ENCODE results near the gene ZNF587B. TPM values are rescaled to one million over a fixed set of nuclear protein-coding genes. Genes with fewer than 3 reads are reported as not detected.
"Not testable (repeated sequence)": the region's sequence is repeated elsewhere in the genome, so short reads cannot be mapped to it uniquely, and the experiment has no call there.

ZNF587B gene
- total and polyA plus RNA-seq, 2 donors: 3.8 to 29.1 TPM

DNA sequence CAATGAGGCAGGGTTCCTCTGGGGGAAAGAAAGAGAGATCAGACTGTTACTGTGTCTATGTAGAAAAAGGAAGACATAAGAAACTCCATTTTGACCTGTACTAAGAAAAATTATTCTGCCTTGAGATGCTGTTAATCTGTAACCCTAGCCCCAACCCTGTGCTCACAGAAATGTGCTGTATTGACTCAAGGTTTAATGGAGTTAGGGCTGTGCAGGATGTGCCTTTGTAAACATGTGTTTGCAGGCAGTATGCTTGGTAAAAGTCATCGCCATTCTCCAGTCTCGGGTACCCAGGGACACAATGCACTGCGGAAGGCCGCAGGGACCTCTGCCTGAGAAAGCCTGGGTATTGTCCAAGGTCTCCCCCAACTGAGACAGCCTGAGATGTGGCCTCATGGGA is 6.5 kb upstream of the ZNF587B start:
- not testable (repeated sequence) for H3K36me3 ChIP-seq (ENCODE audit: insufficient read depth); H3K4me1 ChIP-seq (ENCODE audit: insufficient read depth); H3K27ac ChIP-seq (ENCODE audit: low read depth); H3K4me3 ChIP-seq (ENCODE audit: low read depth, low read length); DNase-seq (ENCODE audit: extremely low spot score)
- WGBS: 76% methylated on average over 4 of the region's 4 CpGs

DNA sequence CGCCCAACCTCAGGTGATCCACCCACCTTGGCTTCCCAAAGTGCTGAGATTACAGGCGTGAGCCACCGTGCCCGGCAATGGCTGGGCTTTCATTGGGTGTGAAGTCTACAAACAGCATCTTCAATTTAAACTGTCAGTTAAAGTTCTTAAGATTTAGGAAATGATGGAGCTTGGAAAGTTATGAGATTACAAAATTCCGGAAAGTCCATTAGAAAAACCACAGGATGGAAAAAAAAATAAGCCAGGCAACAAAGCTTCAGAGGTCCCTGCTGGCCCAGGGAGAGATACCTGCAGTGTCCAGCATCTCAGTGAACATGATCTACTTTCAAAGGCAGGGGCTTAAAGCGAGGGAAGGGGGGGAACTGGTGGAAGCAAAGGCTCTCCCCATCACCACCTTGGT is 4.6 kb upstream of the ZNF587B start:
- H3K36me3 ChIP-seq (ENCODE audit: insufficient read depth): peaks cover 1% of the 10 kb centered on the region
- WGBS: 93% methylated on average over 6 of the region's 6 CpGs
- no peaks in the 10 kb centered on the region for H3K4me1 ChIP-seq (ENCODE audit: insufficient read depth)
- no peak for DNase-seq (ENCODE audit: extremely low spot score)
- no peak overlapping the region for H3K4me3 ChIP-seq (ENCODE audit: low read depth, low read length)
- no peak overlapping the region for H3K27ac ChIP-seq (ENCODE audit: low read depth)

DNA sequence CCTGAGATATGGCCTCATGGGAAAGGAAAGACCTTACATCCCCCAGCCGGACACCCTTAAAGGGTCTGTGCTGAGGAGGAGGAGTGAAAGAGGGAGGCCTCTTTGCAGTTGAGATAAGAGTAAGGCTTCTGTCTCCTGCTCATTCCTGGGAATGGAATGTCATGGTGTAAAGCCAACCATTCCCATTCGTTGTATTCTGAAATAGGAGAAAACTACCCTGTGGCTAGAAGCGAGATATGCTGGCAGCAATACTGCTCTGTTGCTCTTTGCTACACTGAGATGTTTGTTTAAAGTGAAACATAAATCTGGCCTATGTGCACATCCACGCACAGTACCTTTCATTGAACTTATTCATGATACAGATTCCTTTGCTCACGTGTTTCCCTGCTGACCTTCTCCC is 783 bp upstream of the ZNF587B start:
- 40% methylated on average over 5 of the region's 5 CpGs for WGBS
- DNase-seq (ENCODE audit: extremely low spot score): no peak
- H3K4me1 ChIP-seq (ENCODE audit: insufficient read depth): no peaks in the 10 kb centered on the region
- no peaks in the 10 kb centered on the region for H3K36me3 ChIP-seq (ENCODE audit: insufficient read depth)
- no peak overlapping the region for H3K27ac ChIP-seq (ENCODE audit: low read depth)
- H3K4me3 ChIP-seq (ENCODE audit: low read depth, low read length): no peak overlapping the region

DNA sequence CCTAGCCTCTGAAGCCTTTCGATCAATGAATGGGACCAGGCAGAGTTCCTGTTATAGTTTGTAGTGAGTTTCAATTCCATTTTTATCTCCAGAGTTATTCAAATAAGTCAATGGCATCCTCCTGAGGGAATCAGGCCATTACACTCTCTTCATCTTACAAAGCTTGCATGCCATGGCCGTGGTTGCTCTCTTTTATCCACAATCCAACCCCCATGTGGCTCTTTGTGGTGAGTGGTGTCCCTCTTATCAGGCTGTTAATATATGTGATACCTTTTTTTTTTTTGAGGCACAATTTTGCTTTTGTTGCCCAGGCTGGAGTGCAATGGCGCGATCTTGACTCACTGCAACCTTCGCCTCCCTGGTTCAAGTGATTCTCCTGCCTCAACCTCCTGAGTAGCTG is 6.9 kb downstream of the ZNF587B start:
- H3K4me3 ChIP-seq (ENCODE audit: low read depth, low read length); H3K27ac ChIP-seq (ENCODE audit: low read depth); H3K4me1 ChIP-seq (ENCODE audit: insufficient read depth); H3K36me3 ChIP-seq (ENCODE audit: insufficient read depth); DNase-seq (ENCODE audit: extremely low spot score): not testable (repeated sequence)
- 93% methylated on average over 5 of the region's 5 CpGs for WGBS

DNA sequence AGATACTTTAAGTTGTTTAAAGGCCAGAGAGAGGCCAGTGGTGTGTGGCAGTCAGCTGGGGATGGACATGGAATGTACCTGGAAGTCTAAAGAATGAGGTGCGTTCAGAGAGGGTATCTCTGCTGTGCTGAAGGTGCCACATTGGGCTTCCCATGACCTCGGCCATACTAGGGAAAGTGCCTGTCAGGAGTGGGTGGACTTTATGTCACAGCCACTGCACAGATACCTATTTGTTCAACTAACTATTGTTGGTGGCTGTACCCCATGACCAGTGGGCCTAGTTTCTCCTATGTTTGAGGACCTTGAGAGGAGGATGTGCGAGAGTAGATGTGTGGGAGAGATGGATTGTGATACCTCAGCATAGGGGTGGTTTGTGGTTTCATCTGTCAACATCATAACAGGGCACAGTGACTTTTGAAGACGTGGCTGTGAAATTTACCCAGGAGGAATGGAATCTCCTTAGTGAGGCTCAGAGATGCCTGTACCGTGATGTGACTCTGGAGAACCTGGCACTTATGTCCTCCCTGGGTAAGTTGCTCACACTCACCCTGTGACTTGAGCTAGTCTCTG is 8.6 kb downstream of the ZNF587B start:
- H3K36me3 ChIP-seq (ENCODE audit: insufficient read depth); H3K27ac ChIP-seq (ENCODE audit: low read depth); H3K4me1 ChIP-seq (ENCODE audit: insufficient read depth); H3K4me3 ChIP-seq (ENCODE audit: low read depth, low read length); DNase-seq (ENCODE audit: extremely low spot score): not testable (repeated sequence)
- 92% methylated on average over 5 of the region's 5 CpGs for WGBS

DNA sequence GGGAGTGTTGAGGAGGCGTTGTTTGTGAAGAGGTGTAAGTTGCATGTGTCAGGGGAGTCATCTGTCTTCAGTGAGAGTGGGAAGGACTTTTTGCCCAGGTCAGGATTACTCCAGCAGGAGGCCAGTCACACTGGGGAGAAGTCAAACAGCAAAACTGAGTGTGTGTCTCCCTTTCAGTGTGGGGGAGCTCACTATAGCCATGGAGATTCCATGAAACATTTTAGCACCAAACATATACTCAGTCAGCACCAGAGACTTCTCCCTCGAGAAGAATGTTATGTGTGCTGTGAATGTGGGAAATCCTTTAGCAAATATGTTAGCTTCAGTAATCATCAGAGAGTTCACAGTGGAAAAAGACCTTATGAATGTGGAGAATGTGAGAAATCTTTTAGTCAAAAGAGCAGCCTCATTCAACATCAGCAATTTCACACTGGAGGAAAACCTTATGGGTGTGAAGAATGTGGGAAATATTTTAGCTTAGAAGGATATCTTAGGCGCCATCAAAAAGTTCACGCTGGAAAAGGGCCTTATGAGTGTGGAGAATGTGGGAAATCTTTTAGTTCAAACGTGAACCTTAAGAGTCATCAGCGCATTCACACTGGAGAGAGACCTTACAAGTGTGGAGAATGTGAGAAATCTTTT is 11.1 kb downstream of the ZNF587B start:
- Histone ChIP-seq H3K36me3 (ENCODE audit: insufficient read depth) (no peaks in the 10 kb centered on the region), H3K4me3 (ENCODE audit: low read depth, low read length) (no peak overlapping the region), H3K4me1 (ENCODE audit: insufficient read depth) (no peaks in the 10 kb centered on the region), H3K27ac (ENCODE audit: low read depth) (no peak overlapping the region)
- DNase-seq (ENCODE audit: extremely low spot score): no peak
- 80% methylated on average over 6 of the region's 6 CpGs for WGBS

DNA sequence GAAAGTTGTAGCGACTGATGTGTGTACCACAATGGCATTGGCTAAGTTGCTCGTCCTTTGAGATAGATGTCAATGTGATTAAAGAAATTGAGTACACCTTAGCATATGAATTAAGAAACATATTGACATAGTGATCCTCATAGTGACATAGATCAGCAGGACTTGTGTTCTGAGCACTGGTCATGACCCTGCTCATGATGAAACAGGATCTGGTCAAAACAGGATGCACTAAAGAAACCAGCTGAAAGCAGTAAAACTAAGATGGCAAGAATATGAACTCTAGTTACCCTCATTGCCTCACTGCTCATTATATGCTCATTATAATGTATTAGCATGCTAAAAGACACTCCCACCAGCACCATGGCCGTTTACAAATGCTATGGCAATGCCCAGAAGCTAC is 17.1 kb downstream of the ZNF587B start:
- WGBS: 76% methylated on average over 3 of the region's 3 CpGs
- not testable (repeated sequence) for H3K27ac ChIP-seq (ENCODE audit: low read depth); H3K4me1 ChIP-seq (ENCODE audit: insufficient read depth); H3K36me3 ChIP-seq (ENCODE audit: insufficient read depth); DNase-seq (ENCODE audit: extremely low spot score); H3K4me3 ChIP-seq (ENCODE audit: low read depth, low read length)

DNA sequence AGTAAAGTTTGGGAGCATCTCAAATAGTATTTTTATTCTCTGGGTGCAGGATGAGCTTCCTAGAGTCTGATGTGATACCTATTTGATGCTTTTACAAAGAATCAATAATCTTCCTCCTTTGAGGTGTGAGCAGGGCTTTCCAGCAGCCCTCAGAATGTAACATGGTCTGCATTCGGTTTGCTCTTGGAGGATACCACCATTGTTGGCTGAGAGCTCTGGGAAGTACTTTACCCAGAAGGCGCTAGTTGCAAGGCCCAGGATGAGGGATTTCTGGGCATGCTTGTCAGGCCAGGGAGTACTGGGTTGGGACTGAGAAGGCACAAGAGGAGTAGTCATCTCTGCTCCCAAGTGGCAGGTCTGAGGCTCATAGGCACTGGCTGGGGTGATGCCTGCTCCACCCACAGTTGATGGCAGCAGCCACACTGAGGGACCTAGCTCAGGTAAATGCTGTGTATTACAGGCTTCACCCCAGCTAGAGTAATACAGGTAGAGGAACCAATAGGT is 19.1 kb downstream of the ZNF587B start:
- not testable (repeated sequence) for H3K4me3 ChIP-seq (ENCODE audit: low read depth, low read length); H3K4me1 ChIP-seq (ENCODE audit: insufficient read depth); H3K36me3 ChIP-seq (ENCODE audit: insufficient read depth); H3K27ac ChIP-seq (ENCODE audit: low read depth); DNase-seq (ENCODE audit: extremely low spot score)
- WGBS: 79% methylated on average over 2 of the region's 2 CpGs

DNA sequence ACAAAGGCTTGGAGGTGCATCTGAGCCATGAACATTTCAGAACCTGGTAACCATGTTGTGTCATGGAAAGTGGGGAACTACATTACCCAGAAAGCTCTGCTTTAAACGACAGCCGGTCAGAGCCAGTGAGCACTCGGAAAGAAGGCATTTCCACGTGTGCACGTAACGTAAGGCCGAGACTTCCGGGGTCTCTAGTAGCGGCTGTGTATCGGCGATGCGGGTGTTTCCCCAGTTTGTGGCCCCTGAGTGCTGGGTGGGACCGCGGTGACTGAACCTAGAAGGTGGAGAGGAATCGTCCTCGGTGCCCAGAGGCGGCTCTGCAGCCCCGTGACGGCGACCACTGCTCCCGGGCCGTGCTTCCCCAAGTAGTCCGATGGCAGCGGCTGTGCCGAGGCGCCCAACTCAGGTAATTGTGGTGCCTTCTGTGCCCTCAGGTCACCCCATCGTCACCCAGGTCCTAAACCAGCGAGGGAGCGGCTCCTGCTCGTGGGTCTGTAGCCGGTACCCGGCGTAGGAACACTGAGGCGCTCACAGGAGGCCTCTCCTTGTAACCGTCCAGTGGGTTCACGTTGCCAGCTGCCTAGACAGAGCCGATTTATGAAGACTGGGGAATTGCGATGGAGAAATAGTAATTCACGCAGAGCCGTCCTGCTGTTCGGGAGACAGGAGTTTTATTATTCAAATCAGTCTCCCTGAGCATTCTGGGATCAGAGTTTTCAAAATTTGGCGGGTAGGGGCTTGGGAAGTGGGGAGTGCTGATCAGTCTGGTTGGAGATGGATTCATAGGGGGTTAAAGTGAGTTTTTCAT is 19.8 kb downstream of the ZNF587B start, which contains the start of gene ZNF587:
Gene ZNF587, plus strand, starts transcription at position 194 of the 808 bp plus-strand sequence. Its CDS starts 180 bp downstream, at position 374.
- peak within 1 kb of the TSS; percentile 70 for H3K4me3 ChIP-seq (ENCODE audit: low read depth, low read length)
- not testable (repeated sequence) for H3K27ac ChIP-seq (ENCODE audit: low read depth); H3K36me3 ChIP-seq (ENCODE audit: insufficient read depth); H3K4me1 ChIP-seq (ENCODE audit: insufficient read depth)
- WGBS: under 1% methylated on average over 42 of the region's 42 CpGs
- peak; percentile 74 for DNase-seq (ENCODE audit: extremely low spot score)

DNA sequence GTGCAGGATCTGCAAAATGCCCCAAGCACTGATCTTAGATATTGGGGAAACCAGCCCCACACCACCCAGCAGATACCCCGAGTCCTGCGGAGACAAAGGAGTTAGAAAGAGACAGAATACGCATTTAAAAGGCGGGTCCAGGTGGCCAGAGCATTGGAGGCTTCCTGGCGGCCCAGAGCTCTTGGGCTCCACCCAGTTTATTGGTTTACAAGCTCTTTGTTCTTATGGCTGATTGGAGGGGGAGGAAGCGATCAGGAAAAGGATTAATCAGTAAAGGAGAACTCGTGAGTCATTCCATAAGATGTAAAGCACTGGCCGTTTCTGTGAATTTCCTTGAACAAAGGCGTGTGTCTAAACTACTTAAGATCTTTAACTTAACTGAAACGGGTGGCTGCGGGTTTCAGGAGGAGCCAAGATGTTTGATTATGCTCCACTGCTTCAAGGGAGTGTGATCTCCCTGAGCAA is 20.5 kb downstream of the ZNF587B start:
- Histone ChIP-seq H3K36me3 (ENCODE audit: insufficient read depth) (no peaks in the 10 kb centered on the region), H3K4me1 (ENCODE audit: insufficient read depth) (no peaks in the 10 kb centered on the region), H3K4me3 (ENCODE audit: low read depth, low read length) (peak overlapping the region; percentile 70), H3K27ac (ENCODE audit: low read depth) (no peak overlapping the region)
- WGBS: 7% methylated on average over 11 of the region's 11 CpGs
- peak; percentile 64 for DNase-seq (ENCODE audit: extremely low spot score)

DNA sequence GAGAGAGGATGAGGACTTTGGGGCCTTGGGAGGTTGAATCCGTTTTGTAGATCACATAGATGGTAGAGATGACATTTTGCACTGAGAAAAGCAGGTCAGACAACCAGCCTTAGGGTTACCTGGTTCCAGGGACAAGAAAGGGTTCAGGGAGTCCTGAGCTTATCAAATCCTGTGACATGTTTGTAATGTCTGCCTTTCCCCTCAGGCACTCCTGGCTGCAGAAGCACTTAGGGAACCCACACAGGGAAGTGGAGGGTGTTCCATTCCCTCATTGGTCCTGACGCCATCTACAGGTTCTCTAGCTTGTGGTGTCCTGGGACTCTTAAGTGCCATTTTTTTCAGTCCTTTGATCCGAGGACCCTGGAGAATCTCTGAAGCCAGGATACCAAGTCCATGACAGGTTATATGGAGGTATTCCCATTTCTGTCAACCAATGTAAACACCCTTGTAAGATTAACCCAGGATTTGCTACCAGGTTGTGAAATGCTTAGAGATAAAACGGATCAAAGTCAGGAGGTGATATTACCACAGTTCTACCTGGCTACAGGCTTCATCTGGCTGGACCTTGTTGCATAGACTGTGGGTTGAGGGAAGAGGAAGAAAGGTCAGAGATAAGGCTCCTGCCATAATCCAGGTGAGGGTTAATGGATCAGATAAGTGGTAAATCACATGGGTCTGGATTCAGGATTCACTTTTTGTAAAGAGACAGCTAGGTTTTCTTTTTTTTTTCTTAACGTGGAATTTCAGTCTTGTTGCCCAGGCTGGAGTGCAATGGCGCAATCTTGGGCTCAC is 21.9 kb downstream of the ZNF587B start:
- 88% methylated on average over 5 of the region's 6 CpGs for whole genome bisulfite sequencing
- H3K4me1 ChIP-seq (ENCODE audit: insufficient read depth); H3K4me3 ChIP-seq (ENCODE audit: low read depth, low read length); DNase-seq (ENCODE audit: extremely low spot score); H3K36me3 ChIP-seq (ENCODE audit: insufficient read depth); H3K27ac ChIP-seq (ENCODE audit: low read depth): not testable (repeated sequence)

DNA sequence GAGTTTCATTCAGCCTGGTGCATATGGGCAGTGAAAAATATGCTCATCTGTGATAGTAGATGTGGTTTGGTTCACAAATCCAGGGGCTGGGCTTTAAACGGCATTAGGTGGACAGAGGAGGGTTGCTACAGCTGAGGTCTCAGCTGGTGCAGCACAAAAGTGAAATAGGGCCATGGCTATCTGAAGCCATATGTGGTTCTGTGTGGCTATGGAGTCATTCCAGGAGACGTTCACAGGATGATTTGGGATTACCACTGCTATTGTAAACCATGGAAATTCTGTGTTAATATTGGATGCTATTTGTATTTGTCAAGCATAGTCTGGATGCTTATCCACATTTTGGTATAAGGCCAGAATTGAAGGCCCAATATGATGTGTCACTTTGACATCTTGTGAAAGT is 24.0 kb downstream of the ZNF587B start:
- 78% methylated on average over 2 of the region's 2 CpGs for WGBS
- H3K36me3 ChIP-seq (ENCODE audit: insufficient read depth): not testable (repeated sequence)

DNA sequence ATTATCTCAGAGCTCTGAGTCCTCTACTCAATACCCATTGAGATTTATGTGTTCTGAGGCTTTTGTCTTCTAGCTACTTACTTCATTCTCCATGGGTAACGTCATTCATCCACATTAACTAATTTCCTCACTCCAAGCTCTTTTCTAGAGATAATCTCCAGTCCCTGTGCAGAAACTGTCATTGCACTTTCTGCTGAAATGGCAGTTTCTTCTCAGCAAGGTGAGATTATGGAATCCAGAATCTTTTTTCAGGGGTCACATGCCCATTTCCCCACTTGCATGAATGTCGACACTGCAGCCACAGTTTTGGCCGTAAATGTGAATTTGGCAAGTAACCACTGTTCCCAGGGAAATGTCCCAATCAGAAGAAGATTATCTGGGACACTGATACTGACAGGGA is 32.3 kb downstream of the ZNF587B start:
- peaks cover 19% of the 10 kb centered on the region for H3K36me3 ChIP-seq (ENCODE audit: insufficient read depth)
- not testable (repeated sequence) for H3K4me1 ChIP-seq (ENCODE audit: insufficient read depth); DNase-seq (ENCODE audit: extremely low spot score); H3K4me3 ChIP-seq (ENCODE audit: low read depth, low read length); H3K27ac ChIP-seq (ENCODE audit: low read depth)
- WGBS: 93% methylated on average over 3 of the region's 3 CpGs

More for the DNA sequence above, 24.0 kb downstream of the ZNF587B start:
- not testable (repeated sequence) for DNase-seq (ENCODE audit: extremely low spot score); H3K27ac ChIP-seq (ENCODE audit: low read depth); H3K4me3 ChIP-seq (ENCODE audit: low read depth, low read length); H3K4me1 ChIP-seq (ENCODE audit: insufficient read depth)
